T-helper 9 cell (primary cell): Measurements from ENCODE around the gene SHFL.

Experiments used
- DNase-seq: peaks from one replicate; pipeline ENCODE4 v3.0.0-alpha.2; 2020

Gene SHFL

GRCh38 chr19:10135551-10136334 lies 49.6 kb downstream of the SHFL start:
- DNase-seq, result no peak

- DNase-seq, result no peak
Measured at GRCh38 chr19:10136936-10137335, 50.8 kb downstream of the SHFL start.

GRCh38 chr19:10137751-10138682 lies 51.9 kb downstream of the SHFL start:
- DNase-seq, result no peak

- no peak for DNase-seq
Measured at GRCh38 chr19:10138879-10139795, 53.0 kb downstream of the SHFL start.

- DNase-seq, result no peak
Measured at GRCh38 chr19:10139952-10140351, 53.8 kb downstream of the SHFL start.

- no peak for DNase-seq
Measured at GRCh38 chr19:10141479-10141878, 55.4 kb downstream of the SHFL start.

- DNase-seq, result no peak
Measured at GRCh38 chr19:10141973-10142372, 55.9 kb downstream of the SHFL start.
